Neutrophil (primary cell): ENCODE data around the gene RARG.

ENCODE experiments used
- H3K27ac ChIP-seq: fragments of 200-600 bp; sonication (generic); 2 replicates; pipeline ENCODE4 v1.5.1; 2016; ENCODE audit warnings: mild to moderate bottlenecking, moderate library complexity
- H3K27me3 ChIP-seq: fragments of 200-600 bp; sonication (generic); 2 replicates; pipeline ENCODE4 v1.6.0; 2016; ENCODE audit warnings: mild to moderate bottlenecking
- H3K36me3 ChIP-seq: fragments of 200-600 bp; sonication (generic); 2 replicates; pipeline ENCODE4 v1.5.1; 2017
- H3K4me1 ChIP-seq, 2 experiments: fragments of 200-600 bp in 1 of 2; sonication (generic) in 1 of 2; 1 replicate in 1 of 2; 2 replicates in 1 of 2; pipeline versions ENCODE4 v1.5.1 to v1.6.1; 2013 to 2016; ENCODE audit warnings: low read depth in 1 of 2, low read length in 1 of 2, mild to moderate bottlenecking in 1 of 2, moderate library complexity in 1 of 2; ENCODE audit not compliant: control insufficient read depth in 1 of 2, insufficient read depth in 1 of 2
- H3K4me3 ChIP-seq, 2 experiments: fragments of 200-600 bp in 1 of 2; sonication (generic) in 1 of 2; 1 replicate in 1 of 2; 2 replicates in 1 of 2; pipeline ENCODE4 v1.5.1; 2013 to 2016; ENCODE audit warnings: low read depth in 1 of 2, low read length in 1 of 2, mild to moderate bottlenecking in 1 of 2, moderate library complexity in 1 of 2
- H3K9me3 ChIP-seq: fragments of 200-600 bp; sonication (generic); 2 replicates; pipeline ENCODE4 v1.5.1; 2016
- CTCF ChIP-seq: fragments of 200-600 bp; sonication (generic); IDR thresholded peaks from 2 replicates; pipeline ENCODE4 v1.5.1; 2016; ENCODE audit warnings: antibody characterized with exemption

RARG gene

GRCh38 chr12:53233671-53234121 lies 1.7 kb upstream of the RARG start:
- Histone ChIP-seq H3K9me3 (no peaks in the 10 kb centered on the region), H3K4me3 (no peak overlapping the region), H3K36me3 (no peaks in the 10 kb centered on the region), H3K27me3 (peaks cover 93% of the 10 kb centered on the region), H3K27ac (no peak overlapping the region), H3K4me1 (peaks cover 11 to 15% of the 10 kb centered on the region in 2 experiments)
- no peak for TF ChIP-seq CTCF

GRCh38 chr12:53232646-53233461 lies 845 bp upstream of the RARG start:
- Histone ChIP-seq H3K4me1 (peaks cover 11 to 15% of the 10 kb centered on the region in 2 experiments), H3K36me3 (no peaks in the 10 kb centered on the region), H3K27ac (no peak overlapping the region), H3K9me3 (no peaks in the 10 kb centered on the region), H3K4me3 (peak overlapping the region; percentile 17 to 58), H3K27me3 (peaks cover 92% of the 10 kb centered on the region)
- TF ChIP-seq CTCF = no peak

GRCh38 chr12:53231671-53231920 lies 413 bp downstream of the RARG start:
- TF ChIP-seq CTCF = no peak
- peaks cover 84% of the 10 kb centered on the region for H3K27me3 ChIP-seq
- H3K9me3 ChIP-seq = no peaks in the 10 kb centered on the region
- peak overlapping the region; percentile 15 to 58 for H3K4me3 ChIP-seq
- H3K27ac ChIP-seq = no peak overlapping the region
- H3K4me1 ChIP-seq = peaks cover 11 to 15% of the 10 kb centered on the region in 2 experiments
- H3K36me3 ChIP-seq = no peaks in the 10 kb centered on the region

- no peak overlapping the region for H3K4me3 ChIP-seq
- no peak for TF ChIP-seq CTCF
- no peaks in the 10 kb centered on the region for H3K36me3 ChIP-seq
- no peaks in the 10 kb centered on the region for H3K9me3 ChIP-seq
- H3K27ac ChIP-seq = no peak overlapping the region
- peaks cover 11 to 15% of the 10 kb centered on the region in 2 experiments for H3K4me1 ChIP-seq
- H3K27me3 ChIP-seq = peaks cover 84% of the 10 kb centered on the region
Observed at GRCh38 chr12:53230108-53230845, 1.7 kb downstream of the RARG start.

GRCh38 chr12:53229454-53229853 lies 2.6 kb downstream of the RARG start:
- Histone ChIP-seq H3K36me3 (no peaks in the 10 kb centered on the region), H3K4me1 (peaks cover 11 to 15% of the 10 kb centered on the region in 2 experiments), H3K9me3 (no peaks in the 10 kb centered on the region), H3K27ac (no peak overlapping the region), H3K4me3 (no peak overlapping the region), H3K27me3 (peaks cover 84% of the 10 kb centered on the region)
- no peak for TF ChIP-seq CTCF
